Amniotic epithelial cell (primary cell): Measurements from ENCODE around the gene XPO4.

Experiments used
- DNase-seq: peaks from one replicate; pipeline ENCODE4 v3.0.0-alpha.2; 2010; ENCODE audit warnings: low read depth

The XPO4 gene

DNA sequence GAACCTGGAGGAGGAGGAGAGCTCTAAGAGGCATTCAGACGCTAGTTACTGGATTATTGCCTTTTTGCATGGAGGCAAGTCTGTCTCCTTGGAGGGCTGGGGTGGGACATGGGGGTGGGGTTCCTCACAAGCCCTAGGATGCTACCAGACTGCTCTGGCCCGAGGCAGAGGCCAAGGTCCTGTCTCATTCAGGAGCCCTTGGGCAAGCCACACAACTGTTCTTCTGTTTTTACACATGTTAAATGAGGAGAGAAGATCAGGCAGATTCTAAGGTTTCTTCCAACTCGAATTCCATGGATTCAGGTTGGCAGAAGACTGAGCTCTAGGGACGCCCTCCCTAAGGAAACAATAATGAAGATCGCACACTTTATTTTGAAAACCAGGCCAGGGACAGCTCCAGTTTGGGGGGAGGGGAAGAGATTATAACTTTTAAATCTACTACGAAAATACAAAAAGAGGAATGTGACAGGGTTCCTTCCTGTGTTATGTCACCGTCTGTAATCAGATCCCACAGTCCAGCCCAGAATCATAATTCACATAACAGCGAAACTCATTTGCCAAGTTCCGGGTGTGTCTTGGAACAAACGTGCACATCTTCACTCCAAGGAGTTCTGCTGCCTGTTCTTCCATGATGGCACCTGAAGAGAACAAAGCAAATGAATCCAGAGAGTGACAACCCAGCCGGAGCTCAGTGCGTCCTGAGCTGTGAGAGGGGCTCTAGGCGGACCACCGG lies 173.8 kb downstream of the XPO4 start:
- DNase-seq: no peak

DNA sequence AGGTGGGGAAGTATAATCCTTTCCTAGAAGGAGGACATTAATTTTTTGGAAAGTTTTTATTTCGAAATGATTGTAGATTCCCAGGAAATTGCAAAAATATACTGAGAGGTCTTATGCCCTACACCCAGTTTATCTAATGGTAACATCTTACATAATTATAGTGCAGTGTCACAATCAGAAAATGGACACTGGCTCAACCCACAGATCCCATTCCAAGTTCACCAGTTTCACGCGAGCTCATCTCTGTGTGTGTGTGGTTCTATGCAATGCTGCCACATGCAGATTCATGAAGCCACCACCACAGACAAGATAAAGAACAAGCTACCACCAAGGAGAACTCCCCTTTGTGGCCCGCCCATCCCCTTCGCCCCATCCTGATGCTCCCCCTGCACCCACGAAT lies 174.7 kb downstream of the XPO4 start:
- DNase-seq: no peak
